Panc1 (cell line): ENCODE data around the gene MYLIP.

Experiments used
- CTCF ChIP-seq: fragments of 450-650 bp; IDR thresholded peaks from 2 replicates; pipeline ENCODE4 v1.5.1; 2017; ENCODE audit warnings: mild to moderate bottlenecking
- POLR2AphosphoS5 ChIP-seq: IDR thresholded peaks from 2 replicates; pipeline ENCODE4 v1.6.1; 2012; ENCODE audit warnings: mild to moderate bottlenecking, low read depth, low read length, moderate library complexity
- REST ChIP-seq, 2 experiments: IDR thresholded peaks; 2 replicates each; pipeline ENCODE4 v1.6.1; 2011 to 2012; ENCODE audit warnings: low read depth in 2 of 2, control low read depth in 1 of 2, low read length in 1 of 2, mild to moderate bottlenecking in 1 of 2, moderate library complexity in 1 of 2; ENCODE audit not compliant: insufficient read depth in 1 of 2
- SIN3A ChIP-seq: IDR thresholded peaks from 2 replicates; pipeline ENCODE4 v1.6.1; 2012; ENCODE audit warnings: low read depth, mild to moderate bottlenecking, low read length, moderate library complexity, borderline replicate concordance; ENCODE audit not compliant: insufficient read depth

DNA sequence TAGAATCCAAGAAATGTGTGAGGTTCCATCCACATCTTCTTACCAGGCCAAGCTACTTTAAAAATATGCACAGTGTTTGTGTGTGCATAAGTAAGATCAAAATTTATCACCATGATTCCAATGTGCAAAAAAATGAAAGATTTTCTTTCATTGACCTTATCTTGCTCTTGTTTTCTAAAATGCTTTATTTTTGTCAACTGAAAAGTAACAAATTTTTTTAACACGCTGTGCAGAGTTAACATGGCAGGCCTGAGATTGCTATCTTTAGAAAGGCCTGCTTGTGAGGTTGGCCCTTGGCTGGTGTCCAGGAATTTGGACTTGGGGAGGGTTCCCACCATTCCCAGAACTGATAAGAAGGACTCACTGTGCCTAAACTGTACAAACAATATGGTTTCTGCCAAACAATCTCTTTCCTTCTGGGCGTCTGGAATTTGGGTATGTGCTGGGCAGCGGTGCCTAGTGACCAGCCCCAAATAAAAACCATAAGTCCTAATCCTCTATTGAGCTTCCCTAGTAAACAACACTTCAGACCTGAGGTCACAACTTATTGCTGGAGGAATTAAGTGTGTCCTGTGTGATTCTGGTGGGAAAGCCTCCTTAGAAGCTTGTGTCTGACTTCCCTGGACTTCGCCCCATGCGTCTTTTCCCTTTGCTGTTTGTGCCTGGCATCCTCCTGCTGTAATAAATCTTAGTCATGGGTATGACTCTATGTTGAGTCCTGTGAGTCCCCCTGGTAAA, 19.8 kb upstream of the MYLIP start:
- TF ChIP-seq CTCF (no peak), REST (IDR thresholded peaks at IDR 0.05; ENCODE audit: insufficient read depth in 1 of 2, low read depth in 2 of 2, low read length in 1 of 2) (no peak), POLR2AphosphoS5 (no peak), SIN3A (no peak)
